Measurements from ENCODE around the gene HSFX4. TPM values are rescaled to one million over a fixed set of nuclear protein-coding genes. Genes with fewer than 3 reads are reported as not detected.
"Not testable (repeated sequence)": the region's sequence is repeated elsewhere in the genome, so short reads cannot be mapped to it uniquely, and the experiment has no call there.

Gene HSFX4
- total and polyA plus RNA-seq, 2 of the 13 experiments (the other 11 are each of a cell fraction or from before 2014, with no cell fraction given), result not detected

- POLR2A ChIA-PET, result interaction anchor here (0.9 to 3.4 kb wide), 5 partner anchors 401 to 1456 kb away, joined by 3 to 16 read pairs (median 9); partner anchors contain the start of genes EOLA1, MTMR1 and VMA21
- H3K79me2 ChIP-seq (ENCODE audit: insufficient read depth, low read length); ATAC-seq; DNase-seq (ENCODE audit: low spot score); H3K9me3 ChIP-seq (ENCODE audit: low read length); in situ Hi-C loops (cut with HindIII; ENCODE audit: extremely low pct_ligation_motif_present, low pct_unique_long_range_greater_than_20kb); FAIRE-seq; H3K27ac ChIP-seq (ENCODE audit: extremely low read length, insufficient read depth, low read length); H2AFZ ChIP-seq (ENCODE audit: low read length); H4K20me1 ChIP-seq (ENCODE audit: insufficient read depth, low read length); H3K36me3 ChIP-seq (replicated peaks in 1 of 2; ENCODE audit: control insufficient read depth in 1 of 2, insufficient read depth in 2 of 2, low read length in 2 of 2); H3K4me1 ChIP-seq (ENCODE audit: insufficient read depth, low read length); CTCF ChIA-PET (ENCODE audit: low intra/inter-chr PET ratio, low total read pairs); BruUV-seq (replicated peaks); H3K27me3 ChIP-seq (ENCODE audit: control insufficient read depth in 1 of 2, insufficient read depth in 2 of 2, low read length in 2 of 2); intact Hi-C loops (cut with micrococcal nuclease; ENCODE audit: unreplicated experiment): not testable (repeated sequence)
- Histone ChIP-seq H3K9ac (ENCODE audit: insufficient read depth, low read depth, low read length) (0 out of 2 replicates have a peak overlapping the region, but pooled peaks have one; percentile 22), H3K4me3 (replicated peaks in 1 of 3; ENCODE audit: insufficient read depth in 1 of 3, low read depth in 2 of 3, low read length in 3 of 3) (peak overlapping the region in 2 of 3 experiments; percentile 7 to 73; a peak in 2 of 6 replicates), H3K4me2 (ENCODE audit: low read depth, low read length) (peak overlapping the region; percentile 69)
- WGBS (ENCODE audit: low lambda C conversion rate), result 23% methylated on average over 7 of the region's 11 CpGs
- TF ChIP-seq CTCF (CRISPR knock-in tag; IDR thresholded peaks at IDR 0.05), result peak; percentile 74
- 0 out of 2 replicates have a peak, but pooled peaks have one; percentile 0 for TF ChIP-seq SALL1 (CRISPR knock-in tag; IDR thresholded peaks at IDR 0.05)
- TF ChIP-seq STAG1 (CRISPR knock-in tag; IDR thresholded peaks at IDR 0.05), result peak; percentile 38; the same call in 1 of the 2 replicates
- TF ChIP-seq, protein P1, sequence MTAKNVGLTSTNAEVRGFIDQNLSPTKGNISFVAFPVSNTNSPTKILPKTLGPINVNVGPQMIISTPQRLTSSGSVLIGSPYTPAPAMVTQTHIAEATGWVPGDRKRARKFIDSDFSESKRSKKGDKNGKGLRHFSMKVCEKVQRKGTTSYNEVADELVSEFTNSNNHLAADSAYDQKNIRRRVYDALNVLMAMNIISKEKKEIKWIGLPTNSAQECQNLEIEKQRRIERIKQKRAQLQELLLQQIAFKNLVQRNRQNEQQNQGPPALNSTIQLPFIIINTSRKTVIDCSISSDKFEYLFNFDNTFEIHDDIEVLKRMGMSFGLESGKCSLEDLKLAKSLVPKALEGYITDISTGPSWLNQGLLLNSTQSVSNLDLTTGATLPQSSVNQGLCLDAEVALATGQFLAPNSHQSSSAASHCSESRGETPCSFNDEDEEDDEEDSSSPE (CRISPR knock-in tag; IDR thresholded peaks at IDR 0.05), result peak; percentile 71; the same call in 1 of the 2 replicates
- TF ChIP-seq, protein P2, sequence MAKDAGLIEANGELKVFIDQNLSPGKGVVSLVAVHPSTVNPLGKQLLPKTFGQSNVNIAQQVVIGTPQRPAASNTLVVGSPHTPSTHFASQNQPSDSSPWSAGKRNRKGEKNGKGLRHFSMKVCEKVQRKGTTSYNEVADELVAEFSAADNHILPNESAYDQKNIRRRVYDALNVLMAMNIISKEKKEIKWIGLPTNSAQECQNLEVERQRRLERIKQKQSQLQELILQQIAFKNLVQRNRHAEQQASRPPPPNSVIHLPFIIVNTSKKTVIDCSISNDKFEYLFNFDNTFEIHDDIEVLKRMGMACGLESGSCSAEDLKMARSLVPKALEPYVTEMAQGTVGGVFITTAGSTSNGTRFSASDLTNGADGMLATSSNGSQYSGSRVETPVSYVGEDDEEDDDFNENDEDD (CRISPR knock-in tag; IDR thresholded peaks at IDR 0.05; ENCODE audit: borderline replicate concordance), result peak; percentile 71; the same call in 1 of the 2 replicates
Measured at GRCh38 chrX:149940674-149941024, 11.3 kb downstream of the HSFX4 start.

GRCh38 chrX:149945087-149945670 is 15.8 kb downstream of the HSFX4 start:
- H3K4me2 ChIP-seq (ENCODE audit: low read depth, low read length); H2AFZ ChIP-seq (ENCODE audit: low read length); H3K4me1 ChIP-seq (ENCODE audit: insufficient read depth, low read length); H3K27ac ChIP-seq (ENCODE audit: extremely low read length, insufficient read depth, low read length); H3K79me2 ChIP-seq (ENCODE audit: insufficient read depth, low read length); FAIRE-seq; H3K9ac ChIP-seq (ENCODE audit: insufficient read depth, low read depth, low read length); H3K9me3 ChIP-seq (ENCODE audit: low read length); DNase-seq (ENCODE audit: low spot score); CTCF ChIA-PET (ENCODE audit: low intra/inter-chr PET ratio, low total read pairs); H4K20me1 ChIP-seq (ENCODE audit: insufficient read depth, low read length); ATAC-seq; H3K27me3 ChIP-seq (ENCODE audit: control insufficient read depth in 1 of 2, insufficient read depth in 2 of 2, low read length in 2 of 2); POLR2A ChIA-PET; H3K36me3 ChIP-seq (replicated peaks in 1 of 2; ENCODE audit: control insufficient read depth in 1 of 2, insufficient read depth in 2 of 2, low read length in 2 of 2); in situ Hi-C loops (cut with HindIII; ENCODE audit: extremely low pct_ligation_motif_present, low pct_unique_long_range_greater_than_20kb); intact Hi-C loops (cut with micrococcal nuclease; ENCODE audit: unreplicated experiment); H3K4me3 ChIP-seq (replicated peaks in 1 of 3; ENCODE audit: insufficient read depth in 1 of 3, low read depth in 2 of 3, low read length in 3 of 3); BruUV-seq (replicated peaks): not testable (repeated sequence)
- 91% methylated on average over 8 of the region's 11 CpGs for WGBS (ENCODE audit: low lambda C conversion rate)

DNA sequence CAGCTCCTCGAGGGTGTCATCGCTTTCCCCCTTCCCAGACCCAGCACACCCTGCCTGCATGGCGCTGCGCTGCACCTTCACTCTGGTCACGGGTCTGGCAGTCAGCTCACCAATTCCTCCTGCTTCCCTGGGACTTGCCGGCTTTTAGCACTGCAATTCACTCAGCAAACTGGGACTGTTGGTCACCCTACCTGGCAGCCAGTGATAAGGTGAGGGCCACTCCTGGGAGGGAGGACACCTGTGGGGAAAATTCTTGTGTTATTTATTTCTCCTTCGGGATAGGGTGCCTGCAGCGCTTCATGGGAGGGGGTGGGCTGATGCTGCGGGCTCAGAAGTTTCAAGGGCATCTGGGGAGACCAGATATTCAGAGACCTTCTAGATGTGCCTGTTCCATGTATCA is 16.4 kb downstream of the HSFX4 start:
- H3K27me3 ChIP-seq (ENCODE audit: control insufficient read depth in 1 of 2, insufficient read depth in 2 of 2, low read length in 2 of 2); H3K79me2 ChIP-seq (ENCODE audit: insufficient read depth, low read length); H3K9me3 ChIP-seq (ENCODE audit: low read length); H2AFZ ChIP-seq (ENCODE audit: low read length); H3K36me3 ChIP-seq (replicated peaks in 1 of 2; ENCODE audit: control insufficient read depth in 1 of 2, insufficient read depth in 2 of 2, low read length in 2 of 2); in situ Hi-C loops (cut with HindIII; ENCODE audit: extremely low pct_ligation_motif_present, low pct_unique_long_range_greater_than_20kb); CTCF ChIA-PET (ENCODE audit: low intra/inter-chr PET ratio, low total read pairs); H4K20me1 ChIP-seq (ENCODE audit: insufficient read depth, low read length); H3K9ac ChIP-seq (ENCODE audit: insufficient read depth, low read depth, low read length); FAIRE-seq; H3K4me1 ChIP-seq (ENCODE audit: insufficient read depth, low read length); H3K27ac ChIP-seq (ENCODE audit: extremely low read length, insufficient read depth, low read length); POLR2A ChIA-PET; intact Hi-C loops (cut with micrococcal nuclease; ENCODE audit: unreplicated experiment); H3K4me3 ChIP-seq (replicated peaks in 1 of 3; ENCODE audit: insufficient read depth in 1 of 3, low read depth in 2 of 3, low read length in 3 of 3); BruUV-seq (replicated peaks); ATAC-seq; DNase-seq (ENCODE audit: low spot score); H3K4me2 ChIP-seq (ENCODE audit: low read depth, low read length): not testable (repeated sequence)
- 93% methylated on average over 3 of the region's 9 CpGs for WGBS (ENCODE audit: low lambda C conversion rate)

Measured in HepG2 (cell line).